ENCODE data around the gene TRMT1.

DNA sequence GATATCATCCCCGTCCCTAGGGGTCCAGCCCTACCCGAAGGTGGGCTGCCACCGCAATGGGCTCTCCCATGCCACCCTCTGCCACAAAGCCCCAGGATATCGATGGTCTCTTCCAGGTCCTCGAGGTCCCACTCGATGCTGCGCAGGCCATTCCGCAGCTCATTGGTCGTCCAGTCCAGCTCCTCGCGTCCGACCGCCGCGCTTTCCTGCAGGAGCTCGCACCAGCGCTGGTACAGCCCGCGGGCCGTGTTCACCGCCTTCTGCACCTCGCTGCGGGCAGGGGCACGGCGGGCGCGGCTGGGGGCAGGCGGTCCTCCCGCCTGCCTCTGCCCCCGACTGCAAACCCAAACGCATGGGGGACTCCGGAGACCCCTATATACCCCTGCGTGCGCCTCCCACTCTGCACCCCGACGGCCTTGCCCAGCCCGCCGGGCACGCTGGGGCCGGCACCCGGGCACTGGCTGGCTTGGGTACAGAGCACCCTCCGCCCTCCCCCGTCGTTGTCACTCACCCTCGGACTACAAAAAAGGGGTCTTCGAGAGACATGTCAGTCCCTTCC, 33.2 kb upstream of the TRMT1 start:
- no peak for TF ChIP-seq POLR2A (IDR thresholded peaks at IDR 0.05)
- TF ChIP-seq, protein P1, sequence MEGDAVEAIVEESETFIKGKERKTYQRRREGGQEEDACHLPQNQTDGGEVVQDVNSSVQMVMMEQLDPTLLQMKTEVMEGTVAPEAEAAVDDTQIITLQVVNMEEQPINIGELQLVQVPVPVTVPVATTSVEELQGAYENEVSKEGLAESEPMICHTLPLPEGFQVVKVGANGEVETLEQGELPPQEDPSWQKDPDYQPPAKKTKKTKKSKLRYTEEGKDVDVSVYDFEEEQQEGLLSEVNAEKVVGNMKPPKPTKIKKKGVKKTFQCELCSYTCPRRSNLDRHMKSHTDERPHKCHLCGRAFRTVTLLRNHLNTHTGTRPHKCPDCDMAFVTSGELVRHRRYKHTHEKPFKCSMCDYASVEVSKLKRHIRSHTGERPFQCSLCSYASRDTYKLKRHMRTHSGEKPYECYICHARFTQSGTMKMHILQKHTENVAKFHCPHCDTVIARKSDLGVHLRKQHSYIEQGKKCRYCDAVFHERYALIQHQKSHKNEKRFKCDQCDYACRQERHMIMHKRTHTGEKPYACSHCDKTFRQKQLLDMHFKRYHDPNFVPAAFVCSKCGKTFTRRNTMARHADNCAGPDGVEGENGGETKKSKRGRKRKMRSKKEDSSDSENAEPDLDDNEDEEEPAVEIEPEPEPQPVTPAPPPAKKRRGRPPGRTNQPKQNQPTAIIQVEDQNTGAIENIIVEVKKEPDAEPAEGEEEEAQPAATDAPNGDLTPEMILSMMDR (IDR thresholded peaks at IDR 0.05 in 4 of 5, conservative IDR thresholded peaks at IDR 0.05 in 1 of 5): no peak
